Fibroblast of lung (primary cell): ENCODE measurements around the gene CHCHD6.

Experiments used
- CTCF ChIP-seq, 2 donors: IDR thresholded peaks in 1 of 2; conservative IDR thresholded peaks in 1 of 2; 1 replicate in 1 of 2; 2 replicates in 1 of 2; pipeline ENCODE4 v1.5.1; 2011 to 2012; ENCODE audit warnings: low read length in 2 of 2, control low read depth in 1 of 2, inconsistent platforms in 1 of 2, low read depth in 1 of 2, mild to moderate bottlenecking in 1 of 2
- EZH2 ChIP-seq: IDR thresholded peaks from 2 replicates; pipeline ENCODE4 v1.5.1; 2012; ENCODE audit warnings: low read length, control low read depth, mild to moderate bottlenecking; ENCODE audit errors: missing control alignments

GRCh38 chr3:126961791-126962461 is 257.9 kb downstream of the CHCHD6 start:
- TF ChIP-seq CTCF (conservative IDR thresholded peaks at IDR 0.05 in 1 of 2, IDR thresholded peaks at IDR 0.05 in 1 of 2; ENCODE audit: low read depth in 1 of 2, low read length in 2 of 2) = no peak
- TF ChIP-seq EZH2 = no peak
